GM19023 (cell line): ENCODE measurements around the gene PDZD8.

Experiments used
- ATAC-seq: cut with Tn5 transposase; IDR thresholded peaks from one replicate; pipeline ENCODE4 v1.9.1; 2021; ENCODE audit warnings: mild to moderate bottlenecking, moderate library complexity; ENCODE audit not compliant: unreplicated experiment

Gene PDZD8

GRCh38 chr10:117352724-117353123 is 22.5 kb downstream of the PDZD8 start:
- no peak for ATAC-seq

GRCh38 chr10:117351996-117352395 is 23.2 kb downstream of the PDZD8 start:
- no peak for ATAC-seq

- ATAC-seq, result no peak
These were observed 23.7 kb downstream of the PDZD8 start for GRCh38 chr10:117351558-117351957.

GRCh38 chr10:117350909-117351308 is 24.3 kb downstream of the PDZD8 start:
- peak; percentile 67 for ATAC-seq

GRCh38 chr10:117348236-117348635 is 27.0 kb downstream of the PDZD8 start:
- no peak for ATAC-seq

GRCh38 chr10:117346574-117346973 is 28.7 kb downstream of the PDZD8 start:
- no peak for ATAC-seq

- ATAC-seq, result no peak
These were observed 30.1 kb downstream of the PDZD8 start for GRCh38 chr10:117345143-117345542.

GRCh38 chr10:117342641-117343040 is 32.6 kb downstream of the PDZD8 start:
- ATAC-seq, result no peak

- no peak for ATAC-seq
These were observed 34.2 kb downstream of the PDZD8 start for GRCh38 chr10:117341061-117341460.

GRCh38 chr10:117339979-117340378 is 35.3 kb downstream of the PDZD8 start:
- ATAC-seq, result no peak

GRCh38 chr10:117339578-117339977 is 35.7 kb downstream of the PDZD8 start:
- no peak for ATAC-seq

GRCh38 chr10:117334926-117335325 is 40.3 kb downstream of the PDZD8 start:
- no peak for ATAC-seq

- ATAC-seq, result no peak
These were observed 41.2 kb downstream of the PDZD8 start for GRCh38 chr10:117334066-117334465.

GRCh38 chr10:117327262-117327661 is 48.0 kb downstream of the PDZD8 start:
- ATAC-seq, result no peak

GRCh38 chr10:117324367-117324766 is 50.9 kb downstream of the PDZD8 start:
- ATAC-seq, result no peak

- no peak for ATAC-seq
These were observed 53.0 kb downstream of the PDZD8 start for GRCh38 chr10:117322260-117322659.

GRCh38 chr10:117320050-117320665 is 55.1 kb downstream of the PDZD8 start:
- ATAC-seq, result no peak

- no peak for ATAC-seq
These were observed 56.3 kb downstream of the PDZD8 start for GRCh38 chr10:117318909-117319308.

GRCh38 chr10:117316701-117317100 is 58.5 kb downstream of the PDZD8 start:
- ATAC-seq, result no peak

- no peak for ATAC-seq
These were observed 61.6 kb downstream of the PDZD8 start for GRCh38 chr10:117313641-117314040.

GRCh38 chr10:117312430-117312829 is 62.8 kb downstream of the PDZD8 start:
- ATAC-seq, result no peak

- ATAC-seq, result no peak
These were observed 64.0 kb downstream of the PDZD8 start for GRCh38 chr10:117311261-117311660.

- no peak for ATAC-seq
These were observed 68.6 kb downstream of the PDZD8 start for GRCh38 chr10:117306674-117307073.
